DOHH2 (cell line): ENCODE data around the gene CD244.

ENCODE experiments used
- CTCF ChIP-seq: fragments of 200-600 bp; sonication (generic); IDR thresholded peaks from one replicate; pipeline ENCODE4 v1.5.1; 2014; ENCODE audit warnings: antibody characterized with exemption, mild to moderate bottlenecking, low read depth, low read length; ENCODE audit not compliant: poor library complexity, severe bottlenecking
- EZH2phosphoT487 ChIP-seq: fragments of 200-600 bp; sonication (generic); IDR thresholded peaks from 2 replicates; pipeline ENCODE4 v1.6.1; 2017; ENCODE audit warnings: borderline replicate concordance, mild to moderate bottlenecking, antibody characterized with exemption, low read length, moderate library complexity, mixed read lengths

GRCh38 chr1:160811147-160811546 lies 51.5 kb downstream of the CD244 start:
- TF ChIP-seq CTCF = no peak
- no peak for TF ChIP-seq EZH2phosphoT487
